Spleen (tissue), 7 donors: ENCODE measurements around the gene RPS6KA2.

ENCODE experiments used
- POLR2A ChIP-seq, 3 donors: fragments of 450-650 bp; IDR thresholded peaks; one replicate each; pipeline ENCODE4 v1.5.1; 2017; ENCODE audit warnings: antibody characterized with exemption in 3 of 3, mild to moderate bottlenecking in 1 of 3
- POLR2AphosphoS5 ChIP-seq, 3 donors: sonication (generic); formaldehyde crosslinking; IDR thresholded peaks; one replicate each; pipeline ENCODE4 v1.5.1; 2017; ENCODE audit warnings: antibody characterized with exemption in 3 of 3
- TF ChIP-seq, protein P1 (sequence below), 11 experiments: fragments of 200-600 bp in 7 of 11; fragments of 450-650 bp in 4 of 11; sonication (generic) in 4 of 11; IDR thresholded peaks in 8 of 11; conservative IDR thresholded peaks in 3 of 11; 1 replicate in 7 of 11; 2 replicates in 4 of 11; pipeline versions ENCODE4 v1.4.0 to v1.8.0; 2016 to 2021; ENCODE audit warnings: antibody characterized with exemption in 11 of 11, inconsistent platforms in 4 of 11, mild to moderate bottlenecking in 1 of 11
- donor health status: DM: no; HTN: no; CAD: no; lungs with moderate emphysema.
- donor health status: DM: no; HTN: no; CAD: no.
- donor health status: DM: no; HTN: no; CAD: no.

DNA sequence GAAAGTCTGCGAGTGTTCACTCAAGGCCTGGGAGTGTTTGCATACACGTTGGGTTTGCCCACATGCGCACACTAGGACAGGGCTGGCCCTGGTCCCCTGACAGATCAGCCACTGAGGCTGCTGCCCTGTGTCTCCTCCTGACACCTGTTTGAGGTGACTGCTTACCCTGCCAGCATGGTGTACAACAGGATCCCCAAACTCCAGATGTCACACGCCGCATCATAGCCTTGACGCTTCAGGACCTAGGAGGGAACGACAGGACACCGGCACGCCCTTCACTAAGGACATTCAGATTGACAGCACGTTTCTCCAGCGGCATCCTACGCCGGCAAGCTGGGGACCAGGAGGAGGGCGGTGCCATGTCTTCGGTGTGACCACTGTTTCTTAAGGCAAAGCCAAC is 207.3 kb downstream of the RPS6KA2 start:
- no peak for TF ChIP-seq POLR2AphosphoS5 (IDR thresholded peaks at IDR 0.05)
- no peak for TF ChIP-seq POLR2A (IDR thresholded peaks at IDR 0.05)
- TF ChIP-seq, protein P1, sequence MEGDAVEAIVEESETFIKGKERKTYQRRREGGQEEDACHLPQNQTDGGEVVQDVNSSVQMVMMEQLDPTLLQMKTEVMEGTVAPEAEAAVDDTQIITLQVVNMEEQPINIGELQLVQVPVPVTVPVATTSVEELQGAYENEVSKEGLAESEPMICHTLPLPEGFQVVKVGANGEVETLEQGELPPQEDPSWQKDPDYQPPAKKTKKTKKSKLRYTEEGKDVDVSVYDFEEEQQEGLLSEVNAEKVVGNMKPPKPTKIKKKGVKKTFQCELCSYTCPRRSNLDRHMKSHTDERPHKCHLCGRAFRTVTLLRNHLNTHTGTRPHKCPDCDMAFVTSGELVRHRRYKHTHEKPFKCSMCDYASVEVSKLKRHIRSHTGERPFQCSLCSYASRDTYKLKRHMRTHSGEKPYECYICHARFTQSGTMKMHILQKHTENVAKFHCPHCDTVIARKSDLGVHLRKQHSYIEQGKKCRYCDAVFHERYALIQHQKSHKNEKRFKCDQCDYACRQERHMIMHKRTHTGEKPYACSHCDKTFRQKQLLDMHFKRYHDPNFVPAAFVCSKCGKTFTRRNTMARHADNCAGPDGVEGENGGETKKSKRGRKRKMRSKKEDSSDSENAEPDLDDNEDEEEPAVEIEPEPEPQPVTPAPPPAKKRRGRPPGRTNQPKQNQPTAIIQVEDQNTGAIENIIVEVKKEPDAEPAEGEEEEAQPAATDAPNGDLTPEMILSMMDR (IDR thresholded peaks at IDR 0.05 in 8 of 11, conservative IDR thresholded peaks at IDR 0.05 in 3 of 11): no peak
